Ascending aorta (tissue), 2 donors: ENCODE results near the gene LRRC8C. TPM values are rescaled to one million over a fixed set of nuclear protein-coding genes. Genes with fewer than 3 reads are reported as not detected.

Source experiments
- DNase-seq, 2 donors: peaks; one replicate each; pipeline ENCODE4 v3.0.0-alpha.2; 2019; ENCODE audit warnings: low spot score in 2 of 2
- H3K27ac ChIP-seq, 2 donors: fragments of 200-600 bp; sonication (generic); one replicate each; pipeline ENCODE4 v1.5.1; 2016 to 2017; ENCODE audit warnings: mild to moderate bottlenecking in 1 of 2
- H3K27me3 ChIP-seq: fragments of 200-600 bp; sonication (generic); one replicate; pipeline ENCODE4 v1.5.1; 2017
- H3K36me3 ChIP-seq, 2 donors: fragments of 200-600 bp; sonication (generic); one replicate each; pipeline ENCODE4 v1.5.1; 2016
- H3K4me1 ChIP-seq, 2 donors: fragments of 200-600 bp; sonication (generic); one replicate each; pipeline ENCODE4 v1.5.1; 2016 to 2017; ENCODE audit warnings: mild to moderate bottlenecking in 1 of 2
- H3K4me3 ChIP-seq, 2 donors: fragments of 200-600 bp; sonication (generic); one replicate each; pipeline ENCODE4 v1.5.1; 2016 to 2017; ENCODE audit warnings: mild to moderate bottlenecking in 1 of 2
- H3K9me3 ChIP-seq, 2 donors: fragments of 200-600 bp; sonication (generic); one replicate each; pipeline ENCODE4 v1.5.1; 2016
- intact Hi-C: fragments of 100-400 bp; cut with DNase I; formaldehyde crosslinking; loops from one replicate; pipeline ENCODE4 v1.15.1; 2023
- total RNA-seq: library from RNA; depleted of rRNA; stranded (reverse); fragments of >200 nt; gene quantifications from one replicate; pipeline ENCODE4 v1.1.0, GENCODE V29; 2016
- TF ChIP-seq, protein P1 (sequence below), 3 experiments: fragments of 200-600 bp in 2 of 3; fragments of 450-650 bp in 1 of 3; sonication (generic) in 2 of 3; IDR thresholded peaks; one replicate each; pipeline ENCODE4 v1.5.1; 2016 to 2019; ENCODE audit warnings: antibody characterized with exemption in 3 of 3, mild to moderate bottlenecking in 1 of 3, moderate library complexity in 1 of 3

Gene LRRC8C
- total RNA-seq, 1 donor from 2014 or later: 7.5 TPM

DNA sequence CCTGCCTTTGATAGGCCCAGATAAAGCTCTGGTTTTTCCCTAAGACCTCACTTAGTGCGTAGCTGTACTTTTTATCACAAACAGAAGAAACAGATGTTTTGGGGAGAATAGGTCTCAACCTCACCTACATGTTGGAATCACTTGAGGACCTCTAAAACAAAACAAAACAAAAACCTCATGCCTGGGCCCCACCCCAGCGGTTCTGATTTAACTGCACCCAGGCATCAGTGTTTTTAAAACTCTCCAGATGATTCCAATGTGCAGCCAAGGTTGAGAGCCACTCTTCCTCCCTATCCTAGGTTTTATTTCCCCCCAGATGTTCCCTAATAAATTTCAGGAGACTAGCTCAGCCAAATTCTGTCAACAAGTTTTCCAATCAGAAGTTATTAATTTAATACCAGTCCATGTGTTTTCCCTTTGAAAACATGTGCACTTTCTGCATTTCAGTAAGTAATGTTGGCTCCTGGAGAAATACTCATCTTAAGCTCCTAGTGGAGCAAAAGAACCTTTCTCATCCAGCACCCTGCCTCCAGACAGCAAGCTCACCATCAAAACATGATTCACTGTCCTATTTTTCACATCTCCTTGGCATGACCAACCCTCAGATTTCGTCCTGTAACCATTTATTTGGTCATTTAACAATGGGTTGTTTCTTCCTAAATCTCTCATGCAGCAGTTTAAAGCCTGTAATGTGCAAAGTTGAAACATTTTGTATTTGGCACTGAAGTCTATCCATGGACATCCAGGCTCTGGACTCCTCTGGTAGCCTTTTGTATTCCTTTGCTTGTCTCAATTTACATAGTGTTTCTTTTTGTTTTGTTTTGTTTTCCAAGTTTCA is 27.5 kb downstream of the LRRC8C start:
- H3K36me3 ChIP-seq: no peaks in the 10 kb centered on the region
- peaks cover 0 to 3% of the 10 kb centered on the region in 2 donors for H3K4me1 ChIP-seq
- intact Hi-C loops: no loop called here
- no peaks in the 10 kb centered on the region for H3K27me3 ChIP-seq
- no peak overlapping the region for H3K4me3 ChIP-seq
- TF ChIP-seq, protein P1, sequence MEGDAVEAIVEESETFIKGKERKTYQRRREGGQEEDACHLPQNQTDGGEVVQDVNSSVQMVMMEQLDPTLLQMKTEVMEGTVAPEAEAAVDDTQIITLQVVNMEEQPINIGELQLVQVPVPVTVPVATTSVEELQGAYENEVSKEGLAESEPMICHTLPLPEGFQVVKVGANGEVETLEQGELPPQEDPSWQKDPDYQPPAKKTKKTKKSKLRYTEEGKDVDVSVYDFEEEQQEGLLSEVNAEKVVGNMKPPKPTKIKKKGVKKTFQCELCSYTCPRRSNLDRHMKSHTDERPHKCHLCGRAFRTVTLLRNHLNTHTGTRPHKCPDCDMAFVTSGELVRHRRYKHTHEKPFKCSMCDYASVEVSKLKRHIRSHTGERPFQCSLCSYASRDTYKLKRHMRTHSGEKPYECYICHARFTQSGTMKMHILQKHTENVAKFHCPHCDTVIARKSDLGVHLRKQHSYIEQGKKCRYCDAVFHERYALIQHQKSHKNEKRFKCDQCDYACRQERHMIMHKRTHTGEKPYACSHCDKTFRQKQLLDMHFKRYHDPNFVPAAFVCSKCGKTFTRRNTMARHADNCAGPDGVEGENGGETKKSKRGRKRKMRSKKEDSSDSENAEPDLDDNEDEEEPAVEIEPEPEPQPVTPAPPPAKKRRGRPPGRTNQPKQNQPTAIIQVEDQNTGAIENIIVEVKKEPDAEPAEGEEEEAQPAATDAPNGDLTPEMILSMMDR (IDR thresholded peaks at IDR 0.05): no peak
- H3K9me3 ChIP-seq: peaks cover 0 to 8% of the 10 kb centered on the region in 2 donors
- no peak overlapping the region for H3K27ac ChIP-seq
- no peak for DNase-seq

DNA sequence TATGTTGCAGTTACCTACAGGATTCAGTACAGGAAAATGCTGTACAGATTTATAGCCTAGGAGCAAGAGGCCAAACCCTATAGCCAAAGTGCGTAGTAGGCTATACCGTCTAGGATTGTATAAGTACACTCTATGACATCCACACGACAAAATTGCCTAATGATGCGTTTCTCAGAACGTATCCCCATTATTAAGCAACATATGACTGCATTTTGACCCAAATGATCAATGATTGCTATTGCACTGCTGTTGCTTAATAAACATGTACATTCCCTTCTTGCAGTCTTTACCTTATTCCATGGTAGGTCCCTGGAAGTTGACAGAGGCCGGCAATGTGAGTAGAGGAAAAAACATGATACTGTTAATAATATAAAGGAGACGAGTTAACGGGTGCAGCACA is 33.0 kb downstream of the LRRC8C start:
- TF ChIP-seq, protein P1 (IDR thresholded peaks at IDR 0.05): no peak
- Histone ChIP-seq H3K4me3 (no peak overlapping the region), H3K27me3 (no peaks in the 10 kb centered on the region), H3K4me1 (peaks cover 0 to 3% of the 10 kb centered on the region in 2 donors), H3K27ac (no peak overlapping the region), H3K36me3 (no peaks in the 10 kb centered on the region), H3K9me3 (peaks cover 0 to 8% of the 10 kb centered on the region in 2 donors)
- no peak for DNase-seq
- intact Hi-C loops: no loop called here

DNA sequence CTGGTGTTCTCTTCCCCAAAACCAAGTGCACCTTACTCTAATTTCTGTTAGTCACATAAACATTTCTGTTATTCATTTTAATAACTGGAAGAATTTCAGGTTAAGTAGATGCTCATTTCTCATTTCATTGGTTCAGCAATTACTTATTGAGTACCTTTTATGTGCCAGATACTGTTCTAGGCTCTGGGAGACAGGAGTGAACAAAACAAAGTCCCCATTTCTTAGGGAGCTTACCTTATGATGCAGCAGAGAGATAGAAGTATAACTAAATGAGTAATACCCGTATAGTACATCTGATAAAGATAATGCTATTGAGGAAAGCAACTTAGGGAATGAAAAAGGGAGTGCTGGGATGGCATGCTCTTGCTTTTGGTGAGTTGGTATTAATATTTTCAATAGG is 33.7 kb downstream of the LRRC8C start:
- H3K27me3 ChIP-seq: no peaks in the 10 kb centered on the region
- TF ChIP-seq, protein P1 (IDR thresholded peaks at IDR 0.05): no peak
- H3K36me3 ChIP-seq: no peaks in the 10 kb centered on the region
- H3K4me3 ChIP-seq: no peak overlapping the region
- DNase-seq: no peak
- peaks cover 0 to 3% of the 10 kb centered on the region in 2 donors for H3K4me1 ChIP-seq
- peaks cover 0 to 8% of the 10 kb centered on the region in 2 donors for H3K9me3 ChIP-seq
- H3K27ac ChIP-seq: no peak overlapping the region
- intact Hi-C loops: loop anchor here (1.0 kb wide), 1 partner anchor 9 kb away; no protein-coding TSS in a partner anchor

DNA sequence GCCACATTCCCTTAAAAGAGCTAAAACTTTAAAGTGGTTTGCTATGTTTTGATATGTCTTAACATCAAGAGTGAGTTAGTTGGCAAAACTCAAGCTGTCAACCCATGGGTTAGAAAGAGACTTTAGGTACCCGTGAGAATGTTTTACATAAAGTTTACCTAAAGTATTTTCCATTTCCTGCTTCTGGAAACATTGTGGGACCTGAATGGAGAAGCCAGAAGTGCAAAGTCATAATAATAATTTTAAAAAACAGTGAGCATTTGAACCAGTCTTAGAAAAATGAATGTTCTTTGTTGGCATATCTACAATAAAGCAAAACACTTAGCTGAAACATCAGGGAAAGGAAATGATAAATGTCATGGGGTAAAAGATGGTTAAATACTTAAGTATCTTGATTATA is 34.8 kb downstream of the LRRC8C start:
- Histone ChIP-seq H3K27ac (peak overlapping the region; percentile 10), H3K4me1 (peaks cover 0 to 3% of the 10 kb centered on the region in 2 donors), H3K9me3 (peaks cover 0 to 8% of the 10 kb centered on the region in 2 donors), H3K27me3 (no peaks in the 10 kb centered on the region), H3K36me3 (no peaks in the 10 kb centered on the region), H3K4me3 (no peak overlapping the region)
- intact Hi-C loops: loop anchor here (1.0 kb wide), 1 partner anchor 10 kb away; no protein-coding TSS in a partner anchor
- no peak for DNase-seq
- TF ChIP-seq, protein P1 (IDR thresholded peaks at IDR 0.05): no peak

DNA sequence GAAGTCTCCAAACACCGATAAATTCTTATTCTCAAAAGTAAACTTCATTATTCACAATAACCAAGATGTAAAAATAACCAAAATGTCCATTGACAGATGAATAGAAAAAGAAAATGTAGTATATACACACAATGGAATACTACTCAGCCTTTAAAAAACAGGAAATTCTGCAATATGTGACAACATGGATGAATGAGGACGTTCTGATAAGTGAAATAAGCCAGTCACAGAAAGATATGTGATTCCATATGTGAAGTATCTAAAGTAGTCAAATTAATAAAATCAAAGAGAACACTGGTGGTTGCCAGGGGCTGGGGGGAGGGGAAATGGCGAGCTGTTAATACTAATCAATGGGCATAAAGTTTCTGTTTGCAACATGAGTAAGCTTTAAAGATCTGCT is 36.0 kb downstream of the LRRC8C start:
- no peak overlapping the region for H3K4me3 ChIP-seq

More for the DNA sequence above, 36.0 kb downstream of the LRRC8C start:
- Histone ChIP-seq H3K4me1 (peaks cover 0 to 3% of the 10 kb centered on the region in 2 donors), H3K27me3 (no peaks in the 10 kb centered on the region), H3K36me3 (no peaks in the 10 kb centered on the region), H3K27ac (no peak overlapping the region), H3K9me3 (peaks cover 0 to 6% of the 10 kb centered on the region in 2 donors)
- TF ChIP-seq, protein P1 (IDR thresholded peaks at IDR 0.05): no peak
- intact Hi-C loops: no loop called here
- DNase-seq: no peak
